Esophagus squamous epithelium (tissue), 5 donors: ENCODE measurements around the gene PMEPA1. TPM values are rescaled to one million over a fixed set of nuclear protein-coding genes. Genes with fewer than 3 reads are reported as not detected.
A peak's percentile ranks its signal among the peaks of the same experiment; 100 is the strongest.

Experiments
- DNase-seq: peaks from one replicate; lab custom pipeline; 2025; lab: John Stamatoyannopoulos, UW
- H3K27ac ChIP-seq, 4 donors: fragments of 200-600 bp; sonication (generic); one replicate each; pipeline ENCODE4 v1.5.1; 2016 to 2019; ENCODE audit warnings: mild to moderate bottlenecking in 1 of 4
- H3K27me3 ChIP-seq, 4 donors: fragments of 200-600 bp; sonication (generic); 1 replicate in 3 of 4; 2 replicates in 1 of 4; pipeline versions ENCODE4 v1.5.1 to v1.6.0; 2017 to 2021; ENCODE audit warnings: antibody characterized with exemption in 1 of 4
- H3K36me3 ChIP-seq, 3 donors: fragments of 200-600 bp; sonication (generic); one replicate each; pipeline ENCODE4 v1.5.1; 2016 to 2019
- H3K4me1 ChIP-seq, 3 donors: fragments of 200-600 bp; sonication (generic); one replicate each; pipeline ENCODE4 v1.5.1; 2017 to 2019
- H3K4me3 ChIP-seq, 4 donors: fragments of 200-600 bp; sonication (generic); 1 replicate in 3 of 4; 2 replicates in 1 of 4; pipeline ENCODE4 v1.5.1; 2016 to 2019; ENCODE audit warnings: mild to moderate bottlenecking in 2 of 4, moderate library complexity in 1 of 4
- H3K9me3 ChIP-seq, 3 donors: fragments of 200-600 bp; sonication (generic); one replicate each; pipeline ENCODE4 v1.5.1; 2016 to 2019
- POLR2A ChIP-seq, 4 donors: fragments of 450-650 bp; IDR thresholded peaks; one replicate each; pipeline ENCODE4 v1.6.1; 2017; ENCODE audit warnings: antibody characterized with exemption in 4 of 4, mild to moderate bottlenecking in 4 of 4, moderate library complexity in 3 of 4
- WGBS, 2 donors: methylation state at CpG; one replicate each; pipeline ENCODE4 v1.1.5; 2018; 5-methylcytosine and 5-hydroxymethylcytosine counted together
- intact Hi-C: fragments of 100-400 bp; cut with DNase I; formaldehyde crosslinking; loops from one replicate; pipeline ENCODE4 v1.15.0; 2022
- total RNA-seq, 4 donors: library from RNA; depleted of rRNA; stranded (reverse); fragments of >200 nt; gene quantifications; one replicate each; pipeline ENCODE4 v1.1.0, GENCODE V29; 2016
- TF ChIP-seq, protein P1 (sequence below), 6 experiments: fragments of 450-650 bp in 4 of 6; fragments of 200-600 bp in 2 of 6; sonication (generic) in 2 of 6; IDR thresholded peaks; one replicate each; pipeline ENCODE4 v1.5.1; 2016 to 2019; ENCODE audit warnings: antibody characterized with exemption in 6 of 6, mild to moderate bottlenecking in 4 of 6, moderate library complexity in 4 of 6
- donor health status: DM: yes; HTN: yes; CAD: no.

PMEPA1 gene
- total RNA-seq, 4 donors from 2014 or later, result 0.95 to 4.6 (median 2.6) TPM

GRCh38 chr20:57699395-57699794 is 10.4 kb downstream of the PMEPA1 start:
- Histone ChIP-seq H3K27ac (no peak overlapping the region), H3K36me3 (no peaks in the 10 kb centered on the region), H3K4me1 (peaks cover 4 to 48% (median 21%) of the 10 kb centered on the region in 3 donors), H3K4me3 (no peak overlapping the region), H3K27me3 (peaks cover 0 to 8% (median 0%) of the 10 kb centered on the region in 4 donors), H3K9me3 (no peaks in the 10 kb centered on the region)
- DNase-seq, result no peak
- no peak for TF ChIP-seq POLR2A (IDR thresholded peaks at IDR 0.05)
- 76 to 78% methylated on average over 6 to 7 of the region's 8 CpGs for WGBS, 2 donors
- intact Hi-C loops, result no loop called here

DNA sequence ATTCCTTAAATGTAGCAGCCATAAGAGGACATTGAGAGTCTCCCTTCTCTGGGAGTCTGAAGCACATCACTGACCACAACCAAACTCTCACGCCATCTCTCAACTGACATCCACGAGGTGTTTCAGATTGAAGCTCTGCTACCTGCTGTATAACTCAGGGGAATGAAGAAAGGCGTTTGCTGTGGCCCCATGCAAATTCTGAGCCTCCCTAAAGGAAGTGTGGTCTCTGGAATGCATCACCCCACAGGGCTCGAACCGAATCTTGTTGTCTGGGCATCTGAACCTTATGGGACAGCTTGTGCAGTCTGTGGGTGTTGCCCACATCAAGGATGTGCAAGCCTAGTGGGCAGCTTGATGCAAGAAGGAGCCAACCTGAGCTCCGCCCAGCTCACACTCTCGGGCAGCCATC is 10.9 kb downstream of the PMEPA1 start:
- Histone ChIP-seq H3K4me1 (peaks cover 4 to 50% (median 22%) of the 10 kb centered on the region in 3 donors), H3K9me3 (no peaks in the 10 kb centered on the region), H3K27me3 (peaks cover 0 to 8% (median 0%) of the 10 kb centered on the region in 4 donors), H3K4me3 (no peak overlapping the region), H3K27ac (peak overlapping the region in 3 of 4 donors; percentile 16 to 72 (median 61)), H3K36me3 (no peaks in the 10 kb centered on the region)
- 48 to 56% methylated on average over 6 to 7 of the region's 7 CpGs for WGBS, 2 donors
- TF ChIP-seq, protein P1, sequence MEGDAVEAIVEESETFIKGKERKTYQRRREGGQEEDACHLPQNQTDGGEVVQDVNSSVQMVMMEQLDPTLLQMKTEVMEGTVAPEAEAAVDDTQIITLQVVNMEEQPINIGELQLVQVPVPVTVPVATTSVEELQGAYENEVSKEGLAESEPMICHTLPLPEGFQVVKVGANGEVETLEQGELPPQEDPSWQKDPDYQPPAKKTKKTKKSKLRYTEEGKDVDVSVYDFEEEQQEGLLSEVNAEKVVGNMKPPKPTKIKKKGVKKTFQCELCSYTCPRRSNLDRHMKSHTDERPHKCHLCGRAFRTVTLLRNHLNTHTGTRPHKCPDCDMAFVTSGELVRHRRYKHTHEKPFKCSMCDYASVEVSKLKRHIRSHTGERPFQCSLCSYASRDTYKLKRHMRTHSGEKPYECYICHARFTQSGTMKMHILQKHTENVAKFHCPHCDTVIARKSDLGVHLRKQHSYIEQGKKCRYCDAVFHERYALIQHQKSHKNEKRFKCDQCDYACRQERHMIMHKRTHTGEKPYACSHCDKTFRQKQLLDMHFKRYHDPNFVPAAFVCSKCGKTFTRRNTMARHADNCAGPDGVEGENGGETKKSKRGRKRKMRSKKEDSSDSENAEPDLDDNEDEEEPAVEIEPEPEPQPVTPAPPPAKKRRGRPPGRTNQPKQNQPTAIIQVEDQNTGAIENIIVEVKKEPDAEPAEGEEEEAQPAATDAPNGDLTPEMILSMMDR (IDR thresholded peaks at IDR 0.05), result no peak
- TF ChIP-seq POLR2A (IDR thresholded peaks at IDR 0.05), result no peak
- intact Hi-C loops, result no loop called here
- DNase-seq, result no peak

DNA sequence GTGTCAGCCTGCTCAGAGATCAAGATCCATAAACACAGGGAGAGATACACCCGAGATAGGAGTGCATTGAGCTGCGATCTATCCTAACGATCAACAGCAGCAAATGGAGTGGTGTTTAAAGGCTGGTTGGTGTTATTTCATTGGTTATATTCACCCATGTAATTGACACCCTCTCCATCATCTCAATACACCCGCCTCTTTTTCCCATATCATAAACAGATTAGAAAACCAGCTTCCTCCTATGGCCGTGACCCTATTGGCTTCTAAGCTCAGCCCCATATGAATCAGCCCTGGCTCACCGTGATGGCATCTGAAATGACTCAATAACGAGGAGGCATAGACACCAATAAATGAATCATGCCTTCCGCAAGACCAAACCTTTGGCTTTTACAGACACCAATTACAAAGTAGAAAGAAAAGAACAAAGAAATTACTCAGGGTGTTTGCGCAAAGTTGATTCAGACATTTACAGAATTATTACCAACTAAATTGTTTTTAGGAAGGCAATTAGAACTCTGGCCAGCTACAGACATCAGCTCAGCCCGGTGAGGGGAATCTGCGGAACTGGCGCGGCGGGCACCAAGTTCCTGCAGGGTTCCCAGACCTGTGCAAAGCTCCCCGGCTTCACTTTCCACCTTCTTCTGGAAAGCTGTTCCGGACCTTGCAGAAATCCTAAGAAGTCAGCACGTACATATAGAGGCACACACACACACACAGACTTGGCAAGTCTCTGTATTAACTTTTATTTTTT is 11.5 kb downstream of the PMEPA1 start:
- peaks cover 0 to 8% (median 0%) of the 10 kb centered on the region in 4 donors for H3K27me3 ChIP-seq
- H3K36me3 ChIP-seq, result no peaks in the 10 kb centered on the region
- H3K27ac ChIP-seq, result peak overlapping the region in 3 of 4 donors; percentile 16 to 72 (median 61)
- no peak for DNase-seq
- no peak overlapping the region for H3K4me3 ChIP-seq
- H3K9me3 ChIP-seq, result no peaks in the 10 kb centered on the region
- WGBS, 2 donors, result 26 to 31% methylated on average over 17 of the region's 17 CpGs
- H3K4me1 ChIP-seq, result peaks cover 4 to 55% (median 28%) of the 10 kb centered on the region in 3 donors
- no peak for TF ChIP-seq POLR2A (IDR thresholded peaks at IDR 0.05)
- TF ChIP-seq, protein P1 (IDR thresholded peaks at IDR 0.05), result no peak
- intact Hi-C loops, result no loop called here

DNA sequence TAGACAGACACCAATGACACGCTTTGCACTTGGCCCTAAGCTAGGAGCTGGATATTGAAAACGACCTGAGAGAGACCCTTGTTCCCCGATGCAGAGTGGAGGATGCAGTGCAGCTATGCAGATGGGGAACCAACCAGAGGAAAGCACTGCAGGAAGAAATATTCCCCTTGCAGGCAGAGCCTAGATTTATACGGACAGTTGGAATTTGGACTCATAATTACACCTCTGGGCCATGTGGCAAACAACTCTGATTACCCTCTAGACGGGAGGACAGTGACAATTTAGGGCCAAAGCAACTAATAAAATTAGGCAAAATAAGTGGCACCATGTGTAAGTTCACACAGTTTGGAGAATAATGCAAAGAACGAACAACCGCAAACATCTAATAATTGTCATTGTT is 12.3 kb downstream of the PMEPA1 start:
- Histone ChIP-seq H3K27me3 (peaks cover 0 to 8% (median 0%) of the 10 kb centered on the region in 4 donors), H3K4me1 (peaks cover 4 to 63% (median 34%) of the 10 kb centered on the region in 3 donors), H3K4me3 (no peak overlapping the region), H3K9me3 (no peaks in the 10 kb centered on the region), H3K36me3 (no peaks in the 10 kb centered on the region), H3K27ac (peak overlapping the region in 2 of 4 donors; percentile 22 to 72)
- DNase-seq, result no peak
- WGBS, 2 donors, result 63 to 74% methylated on average over 7 of the region's 7 CpGs
- intact Hi-C loops, result no loop called here
- TF ChIP-seq POLR2A (IDR thresholded peaks at IDR 0.05), result no peak
- TF ChIP-seq, protein P1 (IDR thresholded peaks at IDR 0.05), result no peak

DNA sequence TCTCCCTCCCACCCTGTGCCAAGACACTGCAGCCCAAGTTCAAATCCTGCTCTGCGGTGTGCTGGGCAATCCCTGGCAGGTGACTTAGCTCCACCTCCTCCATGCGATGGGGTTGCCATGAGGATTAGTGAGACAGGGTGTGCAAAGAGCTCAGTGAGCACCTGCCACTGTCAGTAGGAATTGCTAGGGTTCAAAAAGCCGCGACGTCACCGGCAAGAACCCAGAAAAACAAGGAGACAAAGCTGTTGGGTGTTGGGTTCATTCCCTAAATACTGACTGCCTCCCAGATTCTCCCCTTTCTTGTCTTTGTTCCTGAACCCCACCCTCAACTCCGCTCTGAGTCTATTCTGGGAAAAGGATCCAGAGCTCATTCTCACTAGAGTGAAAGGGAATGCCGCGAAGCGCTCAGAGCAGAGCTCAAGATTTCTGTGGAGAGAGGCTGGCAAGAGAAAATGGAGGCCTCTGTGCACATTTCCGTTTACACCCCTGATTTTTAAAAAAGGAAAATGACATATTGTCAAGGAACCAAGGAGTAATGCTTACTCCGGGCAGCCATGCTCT is 13.3 kb downstream of the PMEPA1 start:
- 94 to 95% methylated on average over 11 to 12 of the region's 12 CpGs for WGBS, 2 donors
- TF ChIP-seq, protein P1 (IDR thresholded peaks at IDR 0.05), result no peak
- no peak for TF ChIP-seq POLR2A (IDR thresholded peaks at IDR 0.05)
- Histone ChIP-seq H3K27ac (peak overlapping the region in 1 of 4 donors; percentile 14), H3K4me3 (no peak overlapping the region), H3K4me1 (peaks cover 4 to 74% (median 35%) of the 10 kb centered on the region in 3 donors), H3K36me3 (no peaks in the 10 kb centered on the region), H3K27me3 (peaks cover 0 to 8% (median 0%) of the 10 kb centered on the region in 4 donors), H3K9me3 (no peaks in the 10 kb centered on the region)
- intact Hi-C loops, result no loop called here
- DNase-seq, result no peak
